GM21723 (cell line): Measurements from ENCODE around the gene EPN3.
A peak's percentile ranks its signal among the peaks of the same experiment; 100 is the strongest.

Source experiments
- ATAC-seq: cut with Tn5 transposase; IDR thresholded peaks from one replicate; pipeline ENCODE4 v1.9.1; 2021; ENCODE audit warnings: mild to moderate bottlenecking, moderate library complexity; ENCODE audit not compliant: unreplicated experiment

EPN3 gene

DNA sequence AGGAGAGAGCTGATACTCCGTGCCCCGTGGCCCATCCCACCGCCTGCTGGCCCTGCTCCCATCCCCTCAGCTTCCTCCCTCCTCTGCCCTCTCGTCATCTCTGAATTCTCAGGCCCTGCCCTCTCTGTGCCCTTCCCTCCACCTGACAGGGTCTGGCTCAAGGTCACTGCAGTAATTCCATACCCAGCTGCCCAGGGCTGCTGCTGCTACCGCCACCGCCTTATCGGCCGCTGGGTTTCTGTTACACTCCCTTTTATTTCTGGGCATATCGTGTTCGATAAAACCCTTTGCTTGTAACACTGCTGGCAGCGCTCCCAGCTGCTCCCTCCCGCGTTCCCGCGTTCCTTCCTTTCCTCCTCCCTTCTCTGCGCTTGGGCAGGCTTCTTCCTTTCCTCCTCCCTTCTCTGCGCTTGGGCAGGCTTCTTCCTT lies 1.2 kb downstream of the EPN3 start:
- ATAC-seq, result no peak

DNA sequence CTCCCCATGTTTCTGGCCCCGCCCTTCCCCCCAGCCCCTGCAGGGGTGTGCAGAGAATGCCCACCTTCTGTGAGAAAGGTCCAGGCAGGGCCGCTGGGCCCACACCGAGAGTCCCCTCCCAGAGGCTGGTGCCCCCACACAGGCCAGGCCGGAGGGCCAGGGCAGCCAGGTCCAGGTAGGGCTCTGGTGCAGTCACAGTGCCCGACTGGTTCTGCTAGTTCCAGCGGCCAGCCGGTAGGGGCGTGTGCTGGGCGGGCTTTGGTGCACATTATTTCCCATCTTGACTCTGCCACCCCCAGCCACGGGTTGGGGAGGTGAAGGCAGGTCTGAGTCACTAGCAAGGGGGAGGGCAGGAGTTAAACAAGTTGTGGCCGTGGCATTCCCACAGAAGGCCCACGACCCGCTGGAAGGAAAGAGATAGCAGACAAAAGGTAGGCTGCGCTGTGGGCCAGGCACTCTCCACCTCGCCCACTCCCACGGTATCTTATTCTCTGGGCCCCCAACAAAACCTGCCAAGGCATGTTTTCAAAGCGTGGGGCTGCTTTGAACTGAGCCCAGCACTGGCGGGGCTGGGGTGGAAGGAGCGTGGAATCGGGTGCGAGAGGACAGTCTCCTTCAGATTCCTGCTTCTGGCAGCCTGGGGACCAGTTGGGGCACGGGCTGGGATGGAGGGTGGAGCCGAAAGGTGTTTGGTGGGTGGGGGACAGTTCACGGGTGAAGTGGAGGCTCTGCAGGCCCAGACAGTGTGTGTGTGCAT lies 1.9 kb downstream of the EPN3 start:
- ATAC-seq, result no peak

DNA sequence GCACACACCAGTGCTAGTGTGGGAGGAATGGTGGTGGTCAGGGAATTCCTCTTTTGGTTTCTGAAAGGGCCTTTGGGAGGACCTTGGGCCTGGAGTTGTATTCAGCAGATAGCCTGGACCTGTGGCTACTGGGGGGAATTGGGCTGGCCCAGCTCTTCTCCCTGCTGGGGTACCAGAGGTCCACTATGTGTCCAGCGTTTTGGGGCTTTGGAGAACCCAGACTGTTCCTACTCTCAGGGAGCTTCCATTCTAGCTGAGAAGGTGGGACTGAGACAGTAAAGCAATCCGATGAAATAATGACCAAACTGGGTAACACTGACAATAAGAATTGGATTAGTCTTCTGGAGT lies 2.4 kb downstream of the EPN3 start:
- no peak for ATAC-seq

DNA sequence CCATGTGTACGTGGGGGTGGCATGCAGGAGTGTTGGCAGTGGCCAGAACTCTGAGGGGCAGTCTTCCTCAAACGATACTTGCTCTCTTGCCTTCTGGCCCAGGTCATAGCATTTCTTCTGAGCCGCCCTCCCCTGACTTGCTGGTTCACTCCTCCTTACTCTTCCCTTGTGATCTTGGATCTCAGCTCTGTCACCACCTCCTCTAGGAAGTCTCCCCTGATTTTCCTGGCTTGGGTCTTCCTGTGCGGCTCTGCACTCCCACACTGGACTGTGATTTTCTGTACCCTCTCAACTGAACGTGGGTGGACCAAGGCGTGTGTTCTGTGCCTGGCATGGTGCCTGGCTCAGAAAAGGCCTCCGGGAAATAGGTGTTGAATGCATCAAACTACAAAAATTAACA lies 2.9 kb downstream of the EPN3 start:
- no peak for ATAC-seq

DNA sequence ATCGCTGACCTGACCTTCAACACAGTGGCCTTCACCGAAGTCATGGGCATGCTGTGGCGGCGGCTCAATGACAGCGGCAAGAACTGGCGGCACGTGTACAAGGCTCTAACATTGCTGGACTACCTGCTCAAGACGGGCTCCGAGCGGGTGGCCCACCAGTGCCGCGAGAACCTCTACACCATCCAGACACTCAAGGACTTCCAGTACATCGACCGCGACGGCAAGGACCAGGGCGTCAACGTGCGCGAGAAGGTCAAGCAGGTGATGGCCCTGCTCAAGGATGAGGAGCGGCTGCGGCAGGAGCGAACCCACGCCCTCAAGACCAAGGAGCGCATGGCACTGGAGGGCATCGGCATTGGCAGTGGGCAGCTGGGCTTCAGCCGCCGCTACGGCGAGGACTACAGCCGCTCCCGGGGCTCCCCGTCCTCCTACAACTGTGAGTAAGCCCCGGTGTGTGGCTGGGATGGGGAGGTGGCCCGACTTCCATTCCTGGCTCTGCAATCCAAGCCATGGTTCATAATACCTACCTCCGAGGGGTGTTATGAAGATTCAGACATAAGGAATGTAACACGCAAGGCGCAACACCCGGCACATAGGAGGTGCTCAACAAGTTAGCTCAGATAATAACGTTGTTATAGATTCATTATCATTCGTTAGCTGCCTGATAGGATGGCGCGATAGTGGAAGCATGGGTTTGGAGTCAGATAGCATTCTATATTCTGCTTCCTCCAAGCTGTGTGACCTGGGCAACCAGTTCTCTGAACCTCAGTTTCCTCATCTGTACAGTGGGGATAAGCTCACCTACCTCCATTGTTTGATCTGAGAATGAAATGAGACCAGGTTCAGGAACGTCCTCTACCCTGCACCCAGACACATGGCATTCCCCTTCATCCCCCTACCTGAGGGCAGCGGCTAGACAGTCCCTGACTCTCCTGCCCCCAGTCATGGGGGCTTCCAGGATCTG lies 4.4 kb downstream of the EPN3 start:
- ATAC-seq, result no peak

DNA sequence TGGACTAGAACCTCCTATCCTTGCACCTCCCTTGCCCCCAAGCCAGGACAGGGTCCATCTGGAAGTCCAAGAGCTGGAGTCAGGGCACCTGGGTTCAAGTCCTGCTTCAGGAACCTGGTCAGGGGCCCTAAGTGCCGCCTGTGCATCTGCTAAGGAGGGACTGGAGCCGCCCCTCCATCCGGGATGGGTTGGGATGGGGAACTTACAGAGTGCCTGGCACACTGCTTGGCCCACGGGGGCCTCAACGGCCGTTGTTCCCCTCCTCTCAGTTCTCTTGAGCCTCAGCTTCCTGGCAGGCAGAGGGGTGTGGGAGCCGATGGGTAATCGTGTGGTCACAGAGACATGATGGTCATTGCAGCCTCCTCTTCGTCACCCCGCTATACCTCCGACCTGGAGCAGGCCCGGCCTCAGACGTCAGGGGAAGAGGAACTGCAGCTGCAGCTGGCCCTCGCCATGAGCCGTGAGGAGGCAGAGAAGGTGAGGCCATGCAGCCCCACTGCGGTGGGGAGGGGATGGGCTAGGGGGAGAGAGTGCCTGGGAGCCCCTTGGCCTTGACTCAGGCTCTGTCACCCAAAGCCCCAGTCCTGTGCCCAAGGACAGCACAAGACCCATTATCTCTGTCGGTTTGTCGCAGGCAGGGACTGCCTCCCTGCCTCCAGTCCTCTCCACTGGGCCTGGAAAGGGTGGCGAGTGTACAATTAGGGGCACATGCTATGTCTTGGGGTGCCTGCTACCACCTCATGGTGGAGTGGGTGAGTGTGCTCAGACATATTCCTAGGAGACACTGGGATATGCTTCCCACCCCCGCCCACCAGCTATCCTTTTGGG lies 5.4 kb downstream of the EPN3 start:
- ATAC-seq, result no peak

DNA sequence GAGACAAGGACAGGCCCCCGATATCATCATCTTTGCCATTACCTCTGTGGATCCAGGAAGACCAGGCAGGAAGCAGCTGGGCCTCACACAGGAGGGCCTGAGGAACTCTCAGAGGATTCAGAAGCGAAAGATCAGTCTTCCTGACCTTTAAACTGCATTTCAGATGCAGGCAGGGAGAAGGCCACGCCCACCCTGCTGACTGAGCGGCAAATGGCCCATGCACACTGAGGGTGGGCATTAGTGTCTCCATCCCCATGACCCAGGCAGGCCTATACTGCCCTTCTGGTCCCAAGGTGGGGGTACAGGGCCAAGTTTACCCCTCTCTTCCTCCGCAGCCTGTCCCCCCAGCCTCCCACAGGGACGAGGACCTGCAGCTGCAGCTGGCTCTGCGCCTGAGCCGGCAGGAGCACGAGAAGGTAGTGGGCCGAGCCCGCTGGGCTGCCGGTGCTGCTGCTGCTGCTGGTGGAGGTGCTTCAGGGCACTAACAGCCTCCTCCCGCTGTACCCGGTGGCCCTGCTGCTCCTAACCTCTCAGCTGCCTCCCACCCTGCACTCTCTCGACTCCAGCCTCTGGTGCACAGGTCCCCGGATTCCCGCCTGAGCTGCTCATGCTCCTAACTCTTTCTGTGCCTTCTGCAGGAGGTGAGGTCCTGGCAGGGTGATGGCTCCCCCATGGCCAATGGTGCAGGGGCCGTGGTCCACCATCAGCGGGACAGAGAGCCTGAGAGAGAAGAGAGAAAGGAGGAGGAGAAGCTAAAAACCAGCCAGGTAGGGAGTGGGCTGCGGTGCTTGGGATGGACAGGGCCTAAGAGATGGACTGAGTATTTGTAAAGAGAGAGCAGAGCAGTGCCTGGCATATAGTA lies 6.2 kb downstream of the EPN3 start:
- ATAC-seq, result no peak

DNA sequence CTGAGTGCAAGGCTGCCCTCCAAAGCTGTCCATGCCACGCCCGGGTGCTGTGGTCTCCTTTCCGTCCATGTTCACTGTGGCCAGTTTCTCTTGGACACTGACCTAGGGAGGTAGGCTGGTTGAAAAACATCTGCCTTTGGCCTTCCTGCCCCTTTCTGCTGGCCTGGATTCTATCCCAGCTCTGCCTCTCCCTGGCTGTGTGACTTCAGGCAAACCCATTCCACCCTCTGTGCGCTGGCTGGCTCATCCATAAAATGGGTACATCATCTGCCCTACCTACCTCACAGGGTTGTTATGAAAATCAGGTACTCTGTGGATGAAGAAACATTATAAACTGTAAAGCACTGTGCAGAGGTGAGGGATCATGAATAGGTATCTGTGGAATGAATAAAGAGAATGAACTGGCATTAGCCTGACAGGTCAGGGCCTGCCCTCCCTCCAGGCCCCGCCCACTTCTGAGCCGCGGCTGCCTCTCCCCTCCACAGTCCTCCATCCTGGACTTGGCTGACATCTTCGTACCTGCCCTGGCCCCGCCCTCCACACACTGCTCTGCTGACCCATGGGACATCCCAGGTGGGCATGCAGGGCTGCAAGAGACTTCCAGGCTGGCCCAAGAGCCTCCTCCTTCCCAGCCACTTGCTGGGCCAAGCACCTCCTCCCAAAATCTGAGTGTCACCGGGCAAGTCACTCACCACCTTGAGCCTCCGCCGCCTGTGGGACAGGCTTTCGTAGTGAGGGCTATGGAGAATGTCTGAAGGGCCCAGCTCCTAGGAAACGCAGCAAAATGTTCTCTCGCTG lies 7.4 kb downstream of the EPN3 start:
- ATAC-seq, result no peak

DNA sequence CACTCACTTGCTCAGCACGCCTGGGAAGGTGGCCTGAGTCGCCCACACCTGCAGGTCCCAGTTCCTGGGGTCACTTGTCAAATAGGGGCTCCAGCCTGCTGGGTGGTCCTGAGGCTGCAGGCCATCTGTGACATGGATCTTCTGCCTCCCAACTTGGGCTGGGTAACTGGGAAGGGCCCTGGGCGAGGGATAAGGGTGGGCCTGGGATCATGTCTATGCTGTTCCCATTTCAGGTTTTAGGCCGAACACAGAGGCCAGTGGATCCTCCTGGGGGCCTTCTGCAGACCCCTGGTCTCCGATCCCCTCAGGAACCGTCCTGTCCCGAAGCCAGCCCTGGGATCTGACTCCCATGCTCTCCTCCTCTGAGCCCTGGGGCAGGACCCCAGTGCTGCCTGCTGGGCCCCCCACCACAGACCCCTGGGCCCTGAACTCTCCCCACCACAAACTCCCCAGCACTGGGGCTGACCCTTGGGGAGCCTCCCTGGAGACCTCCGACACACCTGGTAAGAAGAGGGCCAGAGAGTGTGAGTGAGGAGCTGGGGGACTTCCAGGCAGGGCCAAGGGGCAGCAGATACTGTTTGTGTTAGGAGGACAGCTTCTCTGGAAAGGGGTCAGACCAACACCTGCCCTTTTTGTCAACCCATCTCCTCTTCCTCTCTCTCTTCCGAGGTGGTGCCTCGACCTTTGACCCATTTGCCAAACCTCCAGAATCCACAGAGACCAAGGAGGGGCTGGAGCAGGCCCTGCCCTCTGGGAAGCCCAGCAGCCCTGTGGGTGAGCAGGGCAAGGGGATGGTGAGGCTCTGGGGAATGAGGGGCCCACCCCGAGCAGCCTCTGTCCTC lies 8.2 kb downstream of the EPN3 start:
- ATAC-seq, result no peak

DNA sequence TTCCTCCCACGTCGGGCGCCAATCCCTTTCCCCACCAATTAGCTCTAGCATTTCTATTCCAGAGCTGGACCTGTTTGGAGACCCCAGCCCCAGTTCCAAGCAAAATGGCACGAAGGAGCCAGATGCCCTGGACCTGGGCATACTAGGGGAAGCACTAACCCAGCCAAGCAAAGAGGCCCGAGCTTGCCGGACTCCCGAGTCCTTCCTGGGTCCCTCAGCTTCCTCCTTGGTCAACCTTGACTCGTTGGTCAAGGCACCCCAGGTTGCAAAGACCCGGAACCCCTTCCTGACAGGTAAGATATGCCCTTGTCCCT lies 8.8 kb downstream of the EPN3 start:
- no peak for ATAC-seq

DNA sequence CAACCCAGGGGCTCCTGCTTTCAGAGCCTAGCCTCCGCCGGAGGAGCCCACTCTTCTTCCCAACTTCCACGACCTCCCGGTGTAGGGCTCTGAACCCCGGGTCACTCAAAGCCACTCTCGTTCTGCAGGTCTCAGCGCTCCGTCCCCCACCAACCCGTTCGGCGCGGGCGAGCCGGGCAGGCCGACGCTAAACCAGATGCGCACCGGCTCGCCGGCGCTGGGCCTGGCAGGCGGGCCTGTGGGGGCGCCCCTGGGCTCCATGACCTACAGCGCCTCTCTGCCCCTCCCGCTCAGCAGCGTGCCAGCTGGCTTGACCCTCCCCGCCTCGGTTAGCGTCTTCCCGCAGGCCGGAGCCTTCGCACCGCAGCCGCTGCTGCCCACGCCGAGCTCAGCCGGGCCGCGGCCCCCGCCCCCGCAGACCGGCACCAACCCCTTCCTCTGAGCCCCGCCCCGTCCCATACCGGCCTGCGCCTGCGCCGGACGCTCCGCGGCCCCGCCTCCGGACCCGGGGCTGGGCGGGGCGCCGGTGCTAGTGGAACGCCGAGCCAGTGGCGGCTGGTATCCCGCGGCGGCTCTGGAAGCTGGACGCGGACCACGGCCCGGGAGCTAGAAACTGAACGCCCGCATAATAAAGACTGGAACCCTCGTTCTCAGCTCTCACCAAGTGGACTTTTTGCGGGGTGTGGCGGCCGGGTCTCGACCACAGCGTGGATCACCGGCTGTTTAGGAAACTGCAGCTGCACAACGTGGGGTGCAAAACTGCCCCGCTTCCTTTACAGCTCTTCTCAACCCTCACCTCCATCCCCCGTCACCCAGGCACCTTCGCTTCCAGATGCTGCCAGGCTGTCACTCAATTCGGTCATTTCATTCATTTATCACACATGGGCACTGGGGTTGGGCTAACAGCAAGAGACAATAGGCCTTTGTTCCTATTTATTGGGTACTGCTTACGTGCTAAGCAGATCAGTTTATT lies 9.5 kb downstream of the EPN3 start:
- ATAC-seq, result peak; percentile 71

DNA sequence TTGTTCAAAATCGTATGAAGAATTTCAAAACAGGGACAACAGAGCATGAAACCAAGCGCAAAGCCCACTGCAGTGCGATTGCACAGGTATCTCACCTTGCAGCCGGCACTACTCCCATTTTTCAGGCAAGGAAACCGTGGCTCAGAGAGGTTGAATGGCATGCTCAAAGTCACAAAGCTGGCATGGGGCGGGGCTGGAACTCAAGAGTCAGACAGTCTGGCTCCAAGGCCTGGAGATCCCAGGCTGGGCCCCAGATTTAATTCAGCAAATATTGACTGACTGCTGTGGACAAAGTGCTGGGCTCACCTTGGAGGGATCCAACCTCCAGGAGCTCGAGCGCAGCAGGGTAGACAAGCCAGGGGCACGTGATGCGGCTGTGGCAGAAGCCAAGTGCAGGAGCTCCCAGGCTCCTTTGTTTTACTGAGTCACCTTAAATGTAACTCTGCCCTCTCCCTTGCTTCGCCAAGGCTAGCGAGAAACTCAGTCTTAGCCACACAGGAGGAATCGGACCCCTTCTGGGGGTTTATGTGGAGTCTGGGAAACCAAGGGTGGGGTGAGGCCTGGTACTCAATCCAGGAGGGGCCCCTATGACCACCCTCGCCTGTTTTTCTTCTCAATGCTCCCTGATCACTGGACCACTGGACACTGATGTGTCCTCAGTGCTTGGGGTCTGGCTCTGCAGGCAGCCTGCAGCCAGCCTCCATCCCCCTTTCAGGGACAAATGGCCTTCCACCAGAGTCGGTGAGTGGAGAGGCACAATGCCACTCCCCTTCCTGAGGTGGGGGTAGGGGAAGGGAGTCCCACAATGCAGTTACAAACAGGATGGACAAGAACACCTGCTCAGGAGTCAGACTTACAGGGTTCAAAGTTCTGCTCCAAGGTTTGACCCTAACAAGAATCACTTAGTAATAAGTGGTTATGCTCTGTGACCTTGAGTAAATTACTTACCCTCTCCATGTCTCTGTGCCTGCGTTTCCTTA lies 10.6 kb downstream of the EPN3 start:
- no peak for ATAC-seq

DNA sequence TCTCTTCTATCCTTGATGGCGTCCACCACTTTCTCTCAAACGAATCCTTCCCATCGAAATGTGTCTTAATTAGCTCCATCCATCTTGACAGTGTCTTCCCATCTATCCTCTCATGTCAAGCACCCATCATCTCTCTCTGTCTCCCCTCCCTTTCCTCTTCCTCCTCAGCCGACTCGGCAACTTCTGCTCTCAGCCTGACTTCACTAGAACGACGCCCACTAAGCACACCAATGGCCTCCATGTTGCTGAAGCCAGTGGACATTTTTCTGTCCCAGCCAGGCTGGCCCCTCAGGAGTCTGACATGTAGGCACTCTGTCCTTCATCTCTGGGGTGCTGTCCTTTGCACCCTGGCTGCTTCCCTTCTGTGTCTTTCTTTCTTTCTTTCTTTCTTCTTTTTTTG lies 12.0 kb downstream of the EPN3 start:
- no peak for ATAC-seq

DNA sequence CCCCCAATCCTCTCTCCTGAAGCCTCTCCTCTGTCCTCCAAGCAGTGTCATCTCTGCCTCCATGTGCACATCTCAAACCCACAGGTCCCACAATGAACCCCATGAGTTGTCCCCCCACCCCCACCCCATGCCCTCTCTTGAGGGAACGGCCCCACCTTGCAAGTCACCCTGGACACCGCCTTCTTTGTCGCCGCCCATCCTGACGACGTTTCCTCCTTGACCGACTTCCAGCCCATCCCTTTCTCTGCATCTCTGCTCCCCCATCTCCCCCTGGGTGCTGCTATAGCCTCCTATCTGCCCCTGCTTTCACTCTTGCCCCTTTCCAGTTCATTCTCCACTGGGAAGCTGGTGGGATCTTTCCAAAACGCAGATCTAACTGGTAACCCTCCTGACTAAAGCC lies 12.8 kb downstream of the EPN3 start:
- ATAC-seq, result no peak

DNA sequence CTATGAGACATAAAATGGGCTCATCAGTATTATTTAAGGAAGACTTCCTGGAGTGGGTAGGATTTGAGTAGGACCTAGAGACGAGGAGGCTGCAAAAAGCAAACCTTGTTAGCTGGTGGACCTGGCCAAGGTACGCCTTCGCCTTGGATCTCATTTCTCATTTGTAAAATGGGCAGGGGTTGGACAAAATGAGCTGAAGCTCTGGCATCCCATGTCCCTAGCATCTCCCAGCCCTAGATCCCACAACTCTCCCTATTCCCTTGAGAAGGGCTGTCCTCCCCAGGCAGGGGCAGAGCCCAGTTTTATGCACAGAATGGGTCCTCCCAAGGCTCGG lies 14.1 kb downstream of the EPN3 start:
- no peak for ATAC-seq

DNA sequence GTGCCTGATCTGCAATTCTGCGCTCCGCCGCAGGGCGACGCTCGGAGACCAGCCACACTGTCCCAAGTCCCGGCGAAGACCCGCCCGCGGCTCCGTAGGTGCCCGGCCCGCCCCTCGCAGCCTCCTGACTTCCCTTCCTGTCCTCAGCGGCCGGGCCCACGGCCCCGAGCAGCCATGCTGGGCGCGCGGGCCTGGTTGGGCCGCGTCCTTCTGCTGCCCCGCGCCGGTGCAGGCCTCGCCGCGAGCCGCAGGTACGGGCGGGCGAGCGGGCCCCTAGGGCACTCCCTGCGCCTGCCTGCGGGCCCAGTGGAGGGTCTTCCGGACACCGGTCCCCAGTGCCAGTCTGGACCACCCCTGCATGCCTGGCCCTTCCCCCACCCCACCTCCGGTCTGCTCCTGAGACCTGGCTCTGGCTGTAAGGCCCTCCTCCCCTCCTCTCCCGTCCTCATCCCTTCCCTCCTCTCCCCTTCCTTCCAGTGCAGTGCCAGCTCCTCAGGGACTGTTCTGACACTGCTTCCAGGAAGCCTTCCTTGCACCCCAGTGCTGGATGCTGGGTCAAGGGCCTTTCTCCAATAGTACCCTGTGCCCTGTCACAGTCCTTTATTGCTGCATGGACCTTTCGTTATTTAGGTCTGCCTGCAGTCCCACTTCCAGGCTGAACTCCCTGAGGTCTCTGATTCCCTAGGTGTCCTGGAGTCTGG lies 14.7 kb downstream of the EPN3 start, which contains the start of gene SPATA20:
Gene SPATA20 (plus strand): TSS at position 140 of the 701 bp plus-strand sequence. CDS start 35 bp downstream, at position 175.
- peak; percentile 74 for ATAC-seq
